ENCODE measurements around the gene ALDH1A3. TPM values are rescaled to one million over a fixed set of nuclear protein-coding genes. Genes with fewer than 3 reads are reported as not detected.

ALDH1A3 gene
- total and polyA plus RNA-seq, 5 donors: 8.3 to 10.3 (median 8.9) TPM

- Histone ChIP-seq H3K9me3 (ENCODE audit: control insufficient read depth, low read length) (no peaks in the 10 kb centered on the region), H3K4me3 (ENCODE audit: low read length) (no peak overlapping the region), H3K27me3 (ENCODE audit: control insufficient read depth, insufficient read depth) (no peaks in the 10 kb centered on the region), H3K27ac (ENCODE audit: low read length) (no peak overlapping the region), H3K4me1 (ENCODE audit: control insufficient read depth, insufficient read depth, low read length) (no peaks in the 10 kb centered on the region)
- ATAC-seq (peak; percentile 61 to 71), DNase-seq (no peak)
- 38% methylated on average over 2 of the region's 2 CpGs for WGBS
- intact Hi-C loops (cut with DNase I): loop anchor here (2.0 to 10.0 kb wide), 4 partner anchors 198 to 246 kb away; no protein-coding TSS in a partner anchor
Observed at GRCh38 chr15:100873029-100873677, 6.5 kb upstream of the ALDH1A3 start.

- no peak for DNase-seq
- 96% methylated on average over 2 of the region's 2 CpGs for WGBS
- no peak overlapping the region for H3K27ac ChIP-seq (ENCODE audit: low read length)
- H3K27me3 ChIP-seq (ENCODE audit: control insufficient read depth, insufficient read depth): no peaks in the 10 kb centered on the region
- intact Hi-C loops (cut with DNase I): loop anchor here in 1 of 4 donors (10.0 kb wide), 1 partner anchor 201 kb away; no protein-coding TSS in a partner anchor
- no peak for ATAC-seq
- no peaks in the 10 kb centered on the region for H3K9me3 ChIP-seq (ENCODE audit: control insufficient read depth, low read length)
- no peak overlapping the region for H3K4me3 ChIP-seq (ENCODE audit: low read length)
- H3K4me1 ChIP-seq (ENCODE audit: control insufficient read depth, insufficient read depth, low read length): no peaks in the 10 kb centered on the region
Observed at GRCh38 chr15:100875495-100875894, 4.1 kb upstream of the ALDH1A3 start.

GRCh38 chr15:100875976-100876375, 3.7 kb upstream of the ALDH1A3 start:
- Histone ChIP-seq H3K27ac (ENCODE audit: low read length) (no peak overlapping the region), H3K27me3 (ENCODE audit: control insufficient read depth, insufficient read depth) (no peaks in the 10 kb centered on the region)
- intact Hi-C loops (cut with DNase I): loop anchor here in 1 of 4 donors (10.0 kb wide), 1 partner anchor 201 kb away; no protein-coding TSS in a partner anchor

GRCh38 chr15:100877551-100877950, 2.1 kb upstream of the ALDH1A3 start:
- Histone ChIP-seq H3K9me3 (ENCODE audit: control insufficient read depth, low read length) (no peaks in the 10 kb centered on the region), H3K27ac (ENCODE audit: low read length) (no peak overlapping the region), H3K4me3 (ENCODE audit: low read length) (no peak overlapping the region), H3K4me1 (ENCODE audit: control insufficient read depth, insufficient read depth, low read length) (no peaks in the 10 kb centered on the region), H3K27me3 (ENCODE audit: control insufficient read depth, insufficient read depth) (no peaks in the 10 kb centered on the region)
- intact Hi-C loops (cut with DNase I): loop anchor here in 1 of 4 donors (10.0 kb wide), 1 partner anchor 203 kb away; no protein-coding TSS in a partner anchor
- no peak for DNase-seq
- WGBS: 87% methylated on average over 10 of the region's 10 CpGs
- no peak for ATAC-seq

More at GRCh38 chr15:100875976-100876375, 3.7 kb upstream of the ALDH1A3 start:
- DNase-seq: no peak
- ATAC-seq: no peak
- Histone ChIP-seq H3K4me1 (ENCODE audit: control insufficient read depth, insufficient read depth, low read length) (no peaks in the 10 kb centered on the region), H3K4me3 (ENCODE audit: low read length) (no peak overlapping the region), H3K9me3 (ENCODE audit: control insufficient read depth, low read length) (no peaks in the 10 kb centered on the region)
- WGBS: 93% methylated on average over 7 of the region's 7 CpGs

GRCh38 chr15:100878130-100878529, 1.5 kb upstream of the ALDH1A3 start:
- Histone ChIP-seq H3K9me3 (ENCODE audit: control insufficient read depth, low read length) (no peaks in the 10 kb centered on the region), H3K27me3 (ENCODE audit: control insufficient read depth, insufficient read depth) (no peaks in the 10 kb centered on the region), H3K4me3 (ENCODE audit: low read length) (no peak overlapping the region), H3K27ac (ENCODE audit: low read length) (no peak overlapping the region), H3K4me1 (ENCODE audit: control insufficient read depth, insufficient read depth, low read length) (no peaks in the 10 kb centered on the region)
- intact Hi-C loops (cut with DNase I): loop anchor here in 1 of 4 donors (10.0 kb wide), 1 partner anchor 203 kb away; no protein-coding TSS in a partner anchor
- WGBS: 87% methylated on average over 11 of the region's 11 CpGs
- ATAC-seq: no peak
- no peak for DNase-seq

GRCh38 chr15:100878648-100879047, 983 bp upstream of the ALDH1A3 start:
- H3K9me3 ChIP-seq (ENCODE audit: control insufficient read depth, low read length): no peaks in the 10 kb centered on the region
- no peak for ATAC-seq

GRCh38 chr15:100879061-100879463, 569 bp upstream of the ALDH1A3 start:
- peak overlapping the region; percentile 83 for H3K4me3 ChIP-seq (ENCODE audit: low read length)
- 3% methylated on average over 62 of the region's 62 CpGs for WGBS
- H3K27ac ChIP-seq (ENCODE audit: low read length): no peak overlapping the region
- no peaks in the 10 kb centered on the region for H3K9me3 ChIP-seq (ENCODE audit: control insufficient read depth, low read length)
- DNase-seq: peak in 2 of 3 donors; percentile 58 to 63
- intact Hi-C loops (cut with DNase I): loop anchor here in 1 of 4 donors (10.0 kb wide), 1 partner anchor 204 kb away; no protein-coding TSS in a partner anchor
- peak in 1 of 2 donors; percentile 34 for ATAC-seq
- H3K4me1 ChIP-seq (ENCODE audit: control insufficient read depth, insufficient read depth, low read length): no peaks in the 10 kb centered on the region
- H3K27me3 ChIP-seq (ENCODE audit: control insufficient read depth, insufficient read depth): no peaks in the 10 kb centered on the region

More at GRCh38 chr15:100878648-100879047, 983 bp upstream of the ALDH1A3 start:
- H3K4me1 ChIP-seq (ENCODE audit: control insufficient read depth, insufficient read depth, low read length): no peaks in the 10 kb centered on the region
- 52% methylated on average over 12 of the region's 12 CpGs for WGBS
- peak overlapping the region; percentile 83 for H3K4me3 ChIP-seq (ENCODE audit: low read length)
- H3K27me3 ChIP-seq (ENCODE audit: control insufficient read depth, insufficient read depth): no peaks in the 10 kb centered on the region
- intact Hi-C loops (cut with DNase I): loop anchor here in 1 of 4 donors (10.0 kb wide), 1 partner anchor 204 kb away; no protein-coding TSS in a partner anchor
- DNase-seq: no peak
- no peak overlapping the region for H3K27ac ChIP-seq (ENCODE audit: low read length)

GRCh38 chr15:100880139-100880896, 687 bp downstream of the ALDH1A3 start:
- H3K27ac ChIP-seq (ENCODE audit: low read length): no peak overlapping the region
- 14% methylated on average over 80 of the region's 80 CpGs for WGBS
- DNase-seq: no peak
- H3K9me3 ChIP-seq (ENCODE audit: control insufficient read depth, low read length): no peaks in the 10 kb centered on the region
- no peaks in the 10 kb centered on the region for H3K27me3 ChIP-seq (ENCODE audit: control insufficient read depth, insufficient read depth)
- peak overlapping the region; percentile 83 for H3K4me3 ChIP-seq (ENCODE audit: low read length)
- no peaks in the 10 kb centered on the region for H3K4me1 ChIP-seq (ENCODE audit: control insufficient read depth, insufficient read depth, low read length)
- intact Hi-C loops (cut with DNase I): no loop called here
- peak in 1 of 2 donors; percentile 29 for ATAC-seq

GRCh38 chr15:100880897-100881242, 1.2 kb downstream of the ALDH1A3 start:
- DNase-seq: no peak
- Histone ChIP-seq H3K4me3 (ENCODE audit: low read length) (peak overlapping the region; percentile 83), H3K9me3 (ENCODE audit: control insufficient read depth, low read length) (no peaks in the 10 kb centered on the region), H3K27ac (ENCODE audit: low read length) (no peak overlapping the region), H3K27me3 (ENCODE audit: control insufficient read depth, insufficient read depth) (no peaks in the 10 kb centered on the region), H3K4me1 (ENCODE audit: control insufficient read depth, insufficient read depth, low read length) (no peaks in the 10 kb centered on the region)
- WGBS: 64% methylated on average over 10 of the region's 10 CpGs
- ATAC-seq: no peak
- intact Hi-C loops (cut with DNase I): no loop called here

- H3K27ac ChIP-seq (ENCODE audit: low read length): no peak overlapping the region
- 92% methylated on average over 14 of the region's 14 CpGs for WGBS
- no peak overlapping the region for H3K4me3 ChIP-seq (ENCODE audit: low read length)
- no peaks in the 10 kb centered on the region for H3K9me3 ChIP-seq (ENCODE audit: control insufficient read depth, low read length)
- ATAC-seq (no peak), DNase-seq (no peak)
- intact Hi-C loops (cut with DNase I): no loop called here
- H3K4me1 ChIP-seq (ENCODE audit: control insufficient read depth, insufficient read depth, low read length): no peaks in the 10 kb centered on the region
- no peaks in the 10 kb centered on the region for H3K27me3 ChIP-seq (ENCODE audit: control insufficient read depth, insufficient read depth)
Observed at GRCh38 chr15:100881573-100882336, 2.1 kb downstream of the ALDH1A3 start.

Measured in right cardiac atrium (tissue), 5 donors.